K562 (cell line): ENCODE data around the gene KDELR3. TPM values are rescaled to one million over a fixed set of nuclear protein-coding genes. Genes with fewer than 3 reads are reported as not detected.

ENCODE experiments used
- ATAC-seq: fragments of 200-7000 bp; cut with Tn5 transposase; 3 replicates; pipeline ENCODE4 v1.9.1; 2020; ENCODE audit warnings: moderate library complexity
- BruUV-seq: library from RNA; stranded (reverse); fragments of 400-500 nt; replicated peaks from 2 replicates; lab custom pipeline; 2021; lab: Mats Ljungman, UMichigan
- CTCF ChIA-PET: fragments of 300-600 bp; formaldehyde crosslinking; extraction: SDS; loops from one replicate; lab custom pipeline; 2021; ENCODE audit warnings: low intra/inter-chr PET ratio; lab: Yijun Ruan, JAX
- POLR2A ChIA-PET: fragments of 300-600, 350-650 bp; sonication (Branson Sonifier 250); formaldehyde crosslinking; extraction: SDS; loops from one replicate; lab custom pipeline; 2021; ENCODE audit warnings: antibody characterized with exemption, inconsistent platforms; lab: Yijun Ruan, JAX
- DNase-seq, 4 experiments: peaks; one replicate each; pipeline versions ENCODE4 v3.0.0 to v3.0.0-alpha.2; 2011 to 2018; ENCODE audit warnings: low spot score in 3 of 4, mixed read lengths in 3 of 4; ENCODE audit errors: extremely low read depth in 1 of 4
- FAIRE-seq: peaks from 2 replicates; lab custom pipeline; 2011; peaks lifted over from hg19 to GRCh38; lab: Jason Lieb, UNC
- H2AFZ ChIP-seq: 2 replicates; pipeline ENCODE4 v1.6.0; 2011; ENCODE audit warnings: low read depth, low read length, control low read depth, inconsistent platforms
- H3K27ac ChIP-seq: fragments of 200-600 bp; 3 replicates; pipeline ENCODE4 v1.8.0; 2011; ENCODE audit warnings: low read depth, mild to moderate bottlenecking, control low read depth, inconsistent platforms, low read length, moderate library complexity, mixed read lengths; ENCODE audit errors: extremely low read depth
- H3K27me3 ChIP-seq, 2 experiments: fragments of 300-600 bp in 1 of 2; 2 replicates in 1 of 2; 3 replicates in 1 of 2; pipeline versions ENCODE4 v1.6.0 to v1.8.0; 2011; ENCODE audit warnings: inconsistent platforms in 2 of 2, low read length in 2 of 2, mild to moderate bottlenecking in 1 of 2, mixed read lengths in 1 of 2, moderate library complexity in 1 of 2; ENCODE audit not compliant: control insufficient read depth in 2 of 2, insufficient read depth in 2 of 2
- H3K36me3 ChIP-seq: fragments of 300-600 bp; 3 replicates; pipeline ENCODE4 v1.8.0; 2011; ENCODE audit warnings: mild to moderate bottlenecking, low read length, inconsistent platforms; ENCODE audit not compliant: control insufficient read depth, insufficient read depth
- H3K4me1 ChIP-seq, 2 experiments: fragments of 200-600 bp in 1 of 2; replicated peaks in 1 of 2; 2 replicates in 1 of 2; 3 replicates in 1 of 2; pipeline versions ENCODE4 v1.5.1 to v1.8.0; 2011; ENCODE audit warnings: inconsistent platforms in 2 of 2, low read length in 2 of 2, mild to moderate bottlenecking in 1 of 2, mixed read lengths in 1 of 2, moderate library complexity in 1 of 2; ENCODE audit not compliant: control insufficient read depth in 2 of 2, insufficient read depth in 2 of 2
- H3K4me2 ChIP-seq: 2 replicates; pipeline ENCODE4 v1.6.1; 2011; ENCODE audit warnings: low read length, control low read depth, inconsistent platforms, mixed read lengths; ENCODE audit not compliant: insufficient read depth
- H3K4me3 ChIP-seq: fragments of 200-600 bp; sonication (generic), shearing (Covaris generic); 2 replicates; pipeline ENCODE4 v1.5.1; 2016; ENCODE audit warnings: control low read depth, inconsistent platforms
- H3K79me2 ChIP-seq: fragments of 200-600 bp; 3 replicates; pipeline ENCODE4 v1.8.0; 2011; ENCODE audit warnings: low read length, inconsistent platforms; ENCODE audit not compliant: control insufficient read depth, insufficient read depth
- H3K9ac ChIP-seq, 2 experiments: 2 replicates each; pipeline versions ENCODE4 v1.6.0 to v1.6.1; 2011; ENCODE audit warnings: low read depth in 2 of 2, low read length in 2 of 2, control low read depth in 1 of 2, inconsistent platforms in 1 of 2, mild to moderate bottlenecking in 1 of 2, mixed read lengths in 1 of 2; ENCODE audit not compliant: insufficient read depth in 1 of 2
- H3K9me1 ChIP-seq: one replicate; pipeline ENCODE4 v1.6.0; 2011; ENCODE audit warnings: inconsistent platforms, mild to moderate bottlenecking, low read length, moderate library complexity; ENCODE audit not compliant: control insufficient read depth, insufficient read depth
- H3K9me3 ChIP-seq: replicated peaks from 2 replicates; pipeline ENCODE4 v1.5.1; 2011; ENCODE audit warnings: low read depth, low read length, inconsistent platforms; ENCODE audit not compliant: control insufficient read depth, insufficient read depth
- H4K20me1 ChIP-seq: replicated peaks from 2 replicates; pipeline ENCODE4 v1.6.1; 2011; ENCODE audit warnings: low read length, inconsistent platforms, mixed read lengths; ENCODE audit not compliant: control insufficient read depth, insufficient read depth
- ETV1 ChIP-seq: fragments of 450-650 bp; conservative IDR thresholded peaks from 2 replicates; pipeline ENCODE4 v1.6.1; 2016; ENCODE audit warnings: missing genetic modification characterization, control low read depth, low read depth, missing compliant biosample characterization
- GATAD2B ChIP-seq: fragments of 450-650 bp; IDR thresholded peaks from 2 replicates; pipeline ENCODE4 v1.6.1; 2017; ENCODE audit warnings: mild to moderate bottlenecking, borderline replicate concordance
- POLR2A ChIP-seq: fragments of 450-650 bp; conservative IDR thresholded peaks from 2 replicates; pipeline ENCODE4 v1.6.1; 2016
- PRDM10 ChIP-seq: fragments of 450-650 bp; IDR thresholded peaks from 2 replicates; pipeline ENCODE4 v1.6.1; 2018; ENCODE audit not compliant: partially characterized antibody
- ZNF407 ChIP-seq: fragments of 450-650 bp; IDR thresholded peaks from 2 replicates; pipeline ENCODE4 v1.6.1; 2016; ENCODE audit warnings: low read depth
- ZNF740 ChIP-seq, 3 experiments: fragments of 200-800 bp in 1 of 3; sonication (Bioruptor generic) in 1 of 3; sonication (generic) in 1 of 3; formaldehyde crosslinking in 1 of 3; IDR thresholded peaks; 2 replicates each; pipeline versions ENCODE4 v1.6.1 to v1.8.0; 2016 to 2022; ENCODE audit warnings: mild to moderate bottlenecking in 2 of 3, missing compliant biosample characterization in 2 of 3, missing genetic modification characterization in 2 of 3, missing genetic modification reagents in 1 of 3
- WGBS: fragments of 100-300 bp; shearing (Covaris generic); methylation state at CpG from one replicate; pipeline ENCODE4 v1.1.6; 2016; ENCODE audit warnings: low coverage, mixed read lengths; ENCODE audit not compliant: insufficient coverage; ENCODE audit errors: missing lambda C conversion rate; 5-methylcytosine and 5-hydroxymethylcytosine counted together
- in situ Hi-C: fragments of 300-500 bp; cut with MboI; formaldehyde crosslinking; loops from 4 replicates; pipeline ENCODE4 v1.15.0; 2018; ENCODE audit warnings: inconsistent platforms, mixed read lengths
- intact Hi-C: fragments of 100-400 bp; cut with micrococcal nuclease; formaldehyde crosslinking; loops from 2 replicates; pipeline ENCODE4 v1.14.2; 2022
- polyA plus RNA-seq, 8 experiments: library from polyadenylated mRNA; depleted of rRNA in 4 of 8; stranded (reverse) in 5 of 8; unstranded in 3 of 8; fragments of >200 nt; fragmentation: Nextera tagmentation in 2 of 8; fragmentation: Illumina TruSeq in 1 of 8; extraction: Ambion mirVana in 2 of 8; extraction: Trizol in 1 of 8; gene quantifications; 2 replicates each; pipeline versions ENCODE4 v1.2.1 to v1.2.3, GENCODE V29; 2011 to 2014; ENCODE audit warnings: inconsistent platforms in 1 of 8, missing spikeins in 1 of 8
- total RNA-seq, 7 experiments: library from RNA; depleted of rRNA in 6 of 7; stranded (reverse); fragments of >200 nt in 6 of 7; fragmentation: Illumina TruSeq in 2 of 7; extraction: Trizol in 2 of 7; gene quantifications; 2 replicates each; pipeline versions ENCODE4 v1.2.1 to v1.2.3, GENCODE V29; 2011 to 2021; ENCODE audit warnings: low replicate concordance in 1 of 7

KDELR3 gene
- total and polyA plus RNA-seq, 9 of the 15 experiments (the other 6 are each of a cell fraction or from before 2014, with no cell fraction given), result 7.1 to 44.8 (median 9.6) TPM

GRCh38 chr22:38504731-38505540 is 37.0 kb downstream of the KDELR3 start:
- Histone ChIP-seq H3K27ac (peak overlapping the region; percentile 96), H3K9me3 (no peaks in the 10 kb centered on the region), H3K27me3 (no peaks in the 10 kb centered on the region), H3K4me3 (peak overlapping the region; percentile 90), H3K4me1 (peaks cover 12 to 22% of the 10 kb centered on the region in 2 experiments), H3K9me1 (no peaks in the 10 kb centered on the region), H4K20me1 (no peaks in the 10 kb centered on the region; the same call in 1 of the 2 replicates), H2AFZ (no peak overlapping the region), H3K9ac (peak overlapping the region; percentile 99 to 100), H3K36me3 (peaks cover 45% of the 10 kb centered on the region), H3K79me2 (peaks cover 59% of the 10 kb centered on the region), H3K4me2 (peak overlapping the region; percentile 92)
- BruUV-seq, result TSS peak; percentile 42
- peak in 3 of 4 experiments; percentile 23 to 83 (median 62) for DNase-seq
- WGBS, result 1% methylated on average over 21 of the region's 35 CpGs
- CTCF ChIA-PET, result no interaction called here
- peak; percentile 70 for ATAC-seq
- in situ Hi-C loops (no loop called here), intact Hi-C loops (no loop called here)
- POLR2A ChIA-PET, result no interaction called here
- peak; percentile 57 for FAIRE-seq
- TF ChIP-seq GATAD2B, result no peak
- TF ChIP-seq ETV1 (tag), result no peak
- TF ChIP-seq POLR2A, result peak; percentile 70
- peak; percentile 28 for TF ChIP-seq PRDM10
- TF ChIP-seq ZNF740 (CRISPR knock-in tag; IDR thresholded peaks at IDR 0.05), result 0 out of 2 replicates have a peak, but pooled peaks have one; percentile 27
- TF ChIP-seq ZNF740 (tag; IDR thresholded peaks at IDR 0.05), result no peak
- TF ChIP-seq ZNF407, result peak; percentile 24; the same call in 1 of the 2 replicates
